ENCODE data around the gene TSPEAR.
"Not testable (repeated sequence)": the region's sequence is repeated elsewhere in the genome, so short reads cannot be mapped to it uniquely, and the experiment has no call there.

TSPEAR gene

GRCh38 chr21:44702111-44702972 is 9.0 kb downstream of the TSPEAR start:
- no peak for DNase-seq (ENCODE audit: low read depth in 3 of 3)

- no peak for DNase-seq (ENCODE audit: low read depth in 3 of 3)
Measured at GRCh38 chr21:44701541-44701940, 9.8 kb downstream of the TSPEAR start.

- no peak for DNase-seq (ENCODE audit: low read depth in 3 of 3)
Measured at GRCh38 chr21:44701023-44701400, 10.4 kb downstream of the TSPEAR start.

GRCh38 chr21:44700101-44701022 is 11.0 kb downstream of the TSPEAR start:
- no peak for DNase-seq (ENCODE audit: low read depth in 3 of 3)

GRCh38 chr21:44699502-44700001 is 11.8 kb downstream of the TSPEAR start:
- DNase-seq (ENCODE audit: low read depth in 3 of 3), result no peak

- no peak for DNase-seq (ENCODE audit: low read depth in 3 of 3)
Measured at GRCh38 chr21:44697811-44698734, 13.3 kb downstream of the TSPEAR start.

GRCh38 chr21:44697172-44697810 is 14.1 kb downstream of the TSPEAR start, which contains the start of gene KRTAP10-12:
Gene KRTAP10-12 (plus strand): TSS chr21:44697172. CDS start chr21:44697202, 30 bp downstream.
- DNase-seq (ENCODE audit: low read depth in 3 of 3), result not testable (repeated sequence)

- DNase-seq (ENCODE audit: low read depth in 3 of 3), result no peak
Measured at GRCh38 chr21:44696572-44696971, 14.8 kb downstream of the TSPEAR start.

GRCh38 chr21:44695641-44696040 is 15.7 kb downstream of the TSPEAR start:
- DNase-seq (ENCODE audit: low read depth in 3 of 3), result no peak

GRCh38 chr21:44695184-44695583 is 16.2 kb downstream of the TSPEAR start:
- DNase-seq (ENCODE audit: low read depth in 3 of 3), result no peak

- DNase-seq (ENCODE audit: low read depth in 3 of 3), result no peak
Measured at GRCh38 chr21:44694776-44695175, 16.6 kb downstream of the TSPEAR start.

GRCh38 chr21:44692798-44693512 is 18.4 kb downstream of the TSPEAR start:
- no peak for DNase-seq (ENCODE audit: low read depth in 3 of 3)

- no peak for DNase-seq (ENCODE audit: low read depth in 3 of 3)
Measured at GRCh38 chr21:44691686-44692085, 19.7 kb downstream of the TSPEAR start.

GRCh38 chr21:44689740-44690139 is 21.6 kb downstream of the TSPEAR start:
- DNase-seq (ENCODE audit: low read depth in 3 of 3), result not testable (repeated sequence)

- no peak for DNase-seq (ENCODE audit: low read depth in 3 of 3)
Measured at GRCh38 chr21:44687671-44688070, 23.7 kb downstream of the TSPEAR start.

GRCh38 chr21:44686843-44687561 is 24.4 kb downstream of the TSPEAR start:
- no peak for DNase-seq (ENCODE audit: low read depth in 3 of 3)

- no peak for DNase-seq (ENCODE audit: low read depth in 3 of 3)
Measured at GRCh38 chr21:44686000-44686781, 25.2 kb downstream of the TSPEAR start.

GRCh38 chr21:44685050-44685449 is 26.3 kb downstream of the TSPEAR start:
- DNase-seq (ENCODE audit: low read depth in 3 of 3), result not testable (repeated sequence)

GRCh38 chr21:44684483-44684882 is 26.9 kb downstream of the TSPEAR start:
- DNase-seq (ENCODE audit: low read depth in 3 of 3), result no peak
